ENCODE data around the gene SMURF1. TPM values are rescaled to one million over a fixed set of nuclear protein-coding genes. Genes with fewer than 3 reads are reported as not detected.

The SMURF1 gene
- total and polyA plus RNA-seq, 2 experiments from 2014 or later: 12.4 to 21.7 TPM

DNA sequence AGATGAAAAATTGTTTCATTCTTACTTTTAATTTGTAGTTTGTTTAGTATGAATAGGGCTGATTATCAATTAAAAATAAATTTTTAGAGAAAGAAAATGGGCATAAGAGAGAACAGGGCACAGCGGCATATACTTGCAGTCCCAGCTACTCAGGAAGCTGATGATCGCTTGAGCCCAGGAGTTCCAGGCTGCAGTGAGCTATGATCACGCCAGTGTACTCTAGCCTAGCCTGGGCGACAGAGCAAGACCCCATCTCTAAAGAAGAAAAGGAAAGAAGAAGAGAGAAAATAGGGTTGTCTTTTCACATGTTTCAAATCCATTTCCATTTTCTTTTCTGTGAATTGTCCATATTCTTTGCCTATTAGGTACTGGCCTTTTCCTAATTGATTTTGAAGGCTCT, 8.0 kb downstream of the SMURF1 start:
- H2AFZ ChIP-seq: no peak overlapping the region
- no peak for DNase-seq (ENCODE audit: low spot score)
- no peak overlapping the region for H3K4me2 ChIP-seq
- H3K36me3 ChIP-seq (replicated peaks; ENCODE audit: insufficient read depth, low read depth): no peaks in the 10 kb centered on the region
- H3K4me3 ChIP-seq: no peak overlapping the region
- H3K9me2 ChIP-seq (replicated peaks; ENCODE audit: insufficient read depth): no peaks in the 10 kb centered on the region
- WGBS (ENCODE audit: low lambda C conversion rate, missing lambda C conversion rate): 95% methylated on average over 4 of the region's 4 CpGs
- H3K27ac ChIP-seq: no peak overlapping the region
- H3K27me3 ChIP-seq: no peaks in the 10 kb centered on the region
- peaks cover 12% of the 10 kb centered on the region for H3K4me1 ChIP-seq (ENCODE audit: insufficient read depth)
- H4K20me1 ChIP-seq (ENCODE audit: insufficient read depth, poor library complexity, severe bottlenecking): peaks cover 70% of the 10 kb centered on the region
- no peak for TF ChIP-seq CTCF (IDR thresholded peaks at IDR 0.05; ENCODE audit: poor library complexity)
- H3K79me2 ChIP-seq: peaks cover 98% of the 10 kb centered on the region
- H3K9me3 ChIP-seq (ENCODE audit: low read depth): no peaks in the 10 kb centered on the region

- Histone ChIP-seq H3K4me2 (peak overlapping the region; percentile 20), H2AFZ (no peak overlapping the region), H3K4me1 (ENCODE audit: insufficient read depth) (peaks cover 6% of the 10 kb centered on the region), H4K20me1 (ENCODE audit: insufficient read depth, poor library complexity, severe bottlenecking) (peaks cover 70% of the 10 kb centered on the region), H3K36me3 (replicated peaks; ENCODE audit: insufficient read depth, low read depth) (no peaks in the 10 kb centered on the region), H3K27me3 (no peaks in the 10 kb centered on the region), H3K79me2 (peaks cover 98% of the 10 kb centered on the region), H3K9me3 (ENCODE audit: low read depth) (no peaks in the 10 kb centered on the region), H3K9me2 (replicated peaks; ENCODE audit: insufficient read depth) (no peaks in the 10 kb centered on the region), H3K27ac (peak overlapping the region; percentile 5), H3K4me3 (no peak overlapping the region)
- TF ChIP-seq EZH2phosphoT487 (IDR thresholded peaks at IDR 0.05; ENCODE audit: low read depth, severe bottlenecking, unreplicated experiment) (no peak), EZH2 (IDR thresholded peaks at IDR 0.05; ENCODE audit: borderline replicate concordance) (no peak), CTCF (IDR thresholded peaks at IDR 0.05; ENCODE audit: poor library complexity) (no peak)
- WGBS (ENCODE audit: low lambda C conversion rate, missing lambda C conversion rate): 67% methylated on average over 9 of the region's 9 CpGs
- DNase-seq (ENCODE audit: low spot score): no peak
Measured at GRCh38 chr7:99133766-99134564, 9.9 kb downstream of the SMURF1 start.

DNA sequence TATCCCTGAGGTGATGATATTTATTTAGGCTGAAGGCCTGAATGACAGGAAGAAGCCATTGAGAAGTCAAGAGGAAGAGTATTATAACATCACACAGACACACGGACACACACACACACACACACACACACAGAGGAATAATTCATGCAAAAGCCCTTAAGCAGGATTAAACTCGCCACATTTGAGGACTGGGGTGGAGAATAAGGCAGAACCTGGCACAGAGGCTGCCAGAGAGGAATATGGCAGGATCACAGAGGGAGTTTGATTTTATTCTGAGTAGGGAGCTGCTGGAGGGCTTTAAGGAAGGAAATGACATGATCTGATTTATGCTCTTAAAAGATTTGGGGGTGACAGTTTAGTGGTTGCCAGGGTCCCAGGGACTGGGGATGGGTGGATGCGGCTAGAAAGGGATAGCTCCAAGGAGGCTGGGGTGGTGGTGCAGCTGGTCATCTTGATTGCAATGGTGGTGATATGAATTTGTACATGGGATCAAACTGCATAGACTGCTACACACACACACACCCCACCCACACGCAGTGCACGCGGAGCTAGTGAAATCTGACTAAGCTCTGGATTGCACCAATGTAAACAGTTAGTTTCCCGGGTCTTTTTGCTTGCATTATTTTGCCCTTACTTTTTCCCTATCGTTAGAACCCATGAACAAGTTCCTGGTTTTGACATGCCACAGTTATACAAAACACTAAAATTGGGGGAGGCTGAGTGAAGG, 11.2 kb downstream of the SMURF1 start:
- Histone ChIP-seq H3K27me3 (no peaks in the 10 kb centered on the region), H3K9me2 (replicated peaks; ENCODE audit: insufficient read depth) (no peaks in the 10 kb centered on the region), H3K9me3 (ENCODE audit: low read depth) (no peaks in the 10 kb centered on the region), H4K20me1 (ENCODE audit: insufficient read depth, poor library complexity, severe bottlenecking) (peaks cover 73% of the 10 kb centered on the region), H3K27ac (no peak overlapping the region), H3K36me3 (replicated peaks; ENCODE audit: insufficient read depth, low read depth) (no peaks in the 10 kb centered on the region), H3K4me2 (peak overlapping the region; percentile 20), H2AFZ (no peak overlapping the region), H3K4me3 (no peak overlapping the region), H3K4me1 (ENCODE audit: insufficient read depth) (peaks cover 16% of the 10 kb centered on the region), H3K79me2 (peaks cover 98% of the 10 kb centered on the region)
- WGBS (ENCODE audit: low lambda C conversion rate, missing lambda C conversion rate): 57% methylated on average over 8 of the region's 8 CpGs
- TF ChIP-seq CTCF (IDR thresholded peaks at IDR 0.05; ENCODE audit: poor library complexity) (no peak), EZH2 (IDR thresholded peaks at IDR 0.05; ENCODE audit: borderline replicate concordance) (no peak), EZH2phosphoT487 (IDR thresholded peaks at IDR 0.05; ENCODE audit: low read depth, severe bottlenecking, unreplicated experiment) (no peak)
- DNase-seq (ENCODE audit: low spot score): no peak

Data from hepatocyte (in vitro differentiated cells).